T-helper 2 cell treated with Interferon-gamma antibody and Interleukin-4, amounts not matched to agents 5 μg/mL and 100 μg/mL, for 36 hours (primary cell): ENCODE measurements around the gene BDP1.
"Not testable (repeated sequence)": the region's sequence is repeated elsewhere in the genome, so short reads cannot be mapped to it uniquely, and the experiment has no call there.

Source experiments
- DNase-seq: peaks from one replicate; pipeline ENCODE4 v3.0.0; 2021; ENCODE audit warnings: low spot score
- H3K27ac Mint-ChIP-seq: one replicate; pipeline ENCODE4 v1.8.0; 2021; ENCODE audit warnings: mild to moderate bottlenecking, mixed read lengths
- H3K27me3 Mint-ChIP-seq: one replicate; pipeline ENCODE4 v1.8.0; 2021; ENCODE audit warnings: low read depth, mixed read lengths
- H3K36me3 Mint-ChIP-seq: one replicate; pipeline ENCODE4 v1.8.0; 2021; ENCODE audit warnings: low read depth, mixed read lengths
- H3K4me1 Mint-ChIP-seq: one replicate; pipeline ENCODE4 v1.8.0; 2021; ENCODE audit warnings: low read depth, mixed read lengths
- H3K4me3 Mint-ChIP-seq: one replicate; pipeline ENCODE4 v1.8.0; 2022; ENCODE audit warnings: mild to moderate bottlenecking, moderate library complexity, mixed read lengths
- H3K9me3 Mint-ChIP-seq: one replicate; pipeline ENCODE4 v1.8.0; 2021; ENCODE audit warnings: mixed read lengths

BDP1 gene

DNA sequence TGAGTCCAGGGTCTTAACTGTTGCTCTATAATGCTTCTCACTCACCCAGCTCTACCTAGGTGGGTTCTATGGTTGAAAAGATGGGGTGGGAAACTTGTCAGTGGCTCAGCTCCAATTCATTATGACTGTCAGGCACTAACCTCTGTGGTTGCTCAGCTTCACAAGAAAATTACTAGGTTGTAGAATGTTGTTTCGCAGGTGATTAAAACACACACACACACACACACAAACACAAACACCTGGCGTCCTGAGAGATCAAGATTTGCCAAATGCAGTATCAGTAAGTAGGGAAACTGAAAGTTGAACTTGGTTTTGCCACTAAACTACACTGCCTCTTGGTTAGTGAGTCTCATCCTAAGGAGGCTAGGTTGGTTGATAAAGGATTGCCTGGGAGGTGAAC is 134.5 kb downstream of the BDP1 start:
- Mint-ChIP-seq H3K36me3 (peaks cover 13% of the 10 kb centered on the region), H3K27ac (no peak overlapping the region), H3K27me3 (no peaks in the 10 kb centered on the region), H3K4me1 (peaks cover 33% of the 10 kb centered on the region), H3K4me3 (peak overlapping the region; percentile 63), H3K9me3 (no peaks in the 10 kb centered on the region)
- peak; percentile 12 for DNase-seq

DNA sequence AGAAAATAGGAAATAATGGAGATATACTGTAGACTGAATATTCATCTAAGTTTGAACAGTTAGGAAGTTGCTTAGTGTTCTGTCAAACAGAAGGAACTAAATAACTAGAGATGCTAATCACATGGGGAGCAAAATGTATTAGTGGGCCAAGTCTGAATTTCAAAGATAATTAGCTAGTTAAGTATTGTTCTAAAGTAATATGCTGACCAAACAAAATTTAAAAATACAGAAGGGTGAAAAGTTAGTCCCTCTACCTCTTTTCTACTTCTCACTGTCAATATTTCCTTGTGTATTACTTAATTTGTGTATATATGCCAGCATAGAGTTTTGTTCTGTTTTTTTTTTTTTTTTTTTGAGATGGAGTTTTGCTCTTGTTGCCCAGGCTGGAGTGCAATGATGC is 135.6 kb downstream of the BDP1 start:
- no peaks in the 10 kb centered on the region for H3K27me3 Mint-ChIP-seq
- H3K9me3 Mint-ChIP-seq: no peaks in the 10 kb centered on the region
- peaks cover 33% of the 10 kb centered on the region for H3K4me1 Mint-ChIP-seq
- H3K4me3 Mint-ChIP-seq: no peak overlapping the region
- H3K27ac Mint-ChIP-seq: no peak overlapping the region
- H3K36me3 Mint-ChIP-seq: peaks cover 18% of the 10 kb centered on the region
- no peak for DNase-seq

DNA sequence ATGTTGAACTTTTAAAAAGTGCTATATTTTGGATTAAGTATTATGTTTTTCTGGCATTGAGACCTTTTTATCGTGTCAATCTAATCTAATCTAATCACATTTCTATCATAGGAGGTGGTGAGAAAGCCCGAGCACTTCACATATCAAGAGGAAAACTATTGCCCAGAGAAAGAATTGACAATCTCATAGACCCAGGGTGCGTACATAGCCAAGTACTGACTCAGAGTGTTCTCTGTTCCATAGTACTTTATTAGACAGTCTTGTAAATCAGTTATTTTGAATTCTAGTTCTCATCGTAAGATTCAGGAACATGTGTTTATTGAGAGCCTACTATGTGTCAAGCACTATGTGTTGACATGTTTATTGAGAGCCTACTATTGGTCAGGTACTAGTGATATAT is 140.7 kb downstream of the BDP1 start:
- peaks cover 41% of the 10 kb centered on the region for H3K36me3 Mint-ChIP-seq
- DNase-seq: no peak
- H3K27ac Mint-ChIP-seq: no peak overlapping the region
- peaks cover 11% of the 10 kb centered on the region for H3K4me1 Mint-ChIP-seq
- H3K9me3 Mint-ChIP-seq: no peaks in the 10 kb centered on the region
- no peak overlapping the region for H3K4me3 Mint-ChIP-seq
- no peaks in the 10 kb centered on the region for H3K27me3 Mint-ChIP-seq

DNA sequence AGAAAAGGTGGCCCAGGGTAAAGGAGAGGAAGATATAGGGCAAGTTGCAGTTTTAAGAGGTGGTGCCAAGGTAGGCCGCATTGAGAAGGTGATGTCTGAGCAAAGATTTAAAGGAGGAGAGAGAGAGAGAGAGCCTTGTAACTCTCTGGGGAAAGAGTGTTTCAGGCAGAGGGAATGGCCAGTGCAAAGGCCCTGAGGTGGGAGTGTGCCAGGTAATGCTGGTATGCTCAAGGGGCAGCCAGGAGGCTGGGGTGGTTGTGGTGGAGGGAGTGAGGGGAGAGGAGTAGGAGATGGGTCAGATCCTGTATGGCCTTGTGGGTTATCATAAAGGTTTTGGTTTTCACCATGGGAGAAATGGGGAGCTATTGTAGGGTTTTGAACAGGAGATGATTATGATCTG is 141.6 kb downstream of the BDP1 start:
- Mint-ChIP-seq H3K36me3 (peaks cover 44% of the 10 kb centered on the region), H3K27ac (no peak overlapping the region)
- no peak for DNase-seq

DNA sequence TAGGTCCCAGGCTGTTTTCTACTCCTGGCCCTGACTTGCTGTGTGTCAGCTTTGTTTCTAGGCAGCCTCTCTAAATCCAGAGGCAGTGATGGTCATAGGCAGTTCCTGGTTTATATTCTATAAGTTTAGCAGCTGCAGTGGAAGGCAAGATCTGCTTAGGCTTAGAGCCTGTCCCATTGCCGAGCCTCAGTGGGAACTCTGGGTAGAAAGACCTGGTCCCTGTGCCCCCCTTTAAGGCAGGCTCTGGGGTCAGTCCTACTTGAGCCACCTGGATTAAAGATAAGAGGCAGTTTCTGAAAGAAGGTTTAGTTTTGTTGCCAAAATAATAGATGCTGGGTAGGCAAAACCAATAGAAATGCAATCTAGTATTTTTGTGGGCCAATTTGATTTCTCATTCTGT is 145.3 kb downstream of the BDP1 start:
- no peaks in the 10 kb centered on the region for H3K9me3 Mint-ChIP-seq
- DNase-seq: no peak
- H3K4me3 Mint-ChIP-seq: peak overlapping the region; percentile 44
- H3K4me1 Mint-ChIP-seq: peaks cover 23% of the 10 kb centered on the region
- no peaks in the 10 kb centered on the region for H3K27me3 Mint-ChIP-seq
- H3K36me3 Mint-ChIP-seq: peaks cover 58% of the 10 kb centered on the region
- peak overlapping the region; percentile 94 for H3K27ac Mint-ChIP-seq

More for the DNA sequence above, 141.6 kb downstream of the BDP1 start:
- no peak overlapping the region for H3K4me3 Mint-ChIP-seq
- H3K4me1 Mint-ChIP-seq: peaks cover 17% of the 10 kb centered on the region
- no peaks in the 10 kb centered on the region for H3K9me3 Mint-ChIP-seq
- H3K27me3 Mint-ChIP-seq: no peaks in the 10 kb centered on the region

DNA sequence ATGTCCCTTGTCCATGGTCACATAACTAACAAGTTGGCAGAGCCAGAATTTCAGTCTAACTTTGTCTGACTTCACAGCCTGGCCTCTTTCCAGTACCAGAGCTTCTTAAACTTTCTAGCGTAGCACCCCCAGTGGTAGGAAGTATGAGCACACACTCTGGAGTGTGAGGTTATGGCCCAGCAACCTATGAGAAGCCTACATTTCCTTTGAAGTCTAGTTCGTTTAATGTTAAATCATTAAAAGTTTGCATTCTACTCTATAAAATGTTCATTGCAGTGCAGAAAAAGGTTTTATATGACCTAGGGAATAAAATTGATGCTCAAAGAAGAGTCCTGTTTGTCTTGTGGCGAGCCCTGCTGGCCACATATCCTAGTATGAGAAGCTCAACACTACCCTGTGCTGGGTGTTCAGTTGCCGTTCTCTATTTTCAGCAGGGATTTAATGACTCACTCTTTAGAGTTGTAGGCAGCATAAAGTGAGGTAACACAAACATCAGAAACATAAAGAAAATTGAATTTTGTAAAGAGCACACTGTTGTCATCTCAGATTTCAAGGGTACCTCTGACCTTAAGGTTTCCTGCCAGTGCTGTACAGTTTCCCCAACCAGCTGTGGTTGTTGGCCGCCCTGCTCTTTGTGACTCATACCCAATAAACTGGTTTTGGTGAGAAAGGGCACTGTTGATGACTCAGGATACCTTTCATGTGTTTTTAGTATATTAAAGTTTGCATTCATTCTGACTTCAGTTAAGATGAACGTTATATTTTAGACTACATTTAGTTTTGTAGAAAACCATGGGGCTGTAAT is 146.0 kb downstream of the BDP1 start:
- peaks cover 23% of the 10 kb centered on the region for H3K4me1 Mint-ChIP-seq
- peak; percentile 83 for DNase-seq
- H3K27me3 Mint-ChIP-seq: no peaks in the 10 kb centered on the region
- no peaks in the 10 kb centered on the region for H3K9me3 Mint-ChIP-seq
- H3K27ac Mint-ChIP-seq: peak overlapping the region; percentile 94
- peaks cover 55% of the 10 kb centered on the region for H3K36me3 Mint-ChIP-seq
- H3K4me3 Mint-ChIP-seq: peak overlapping the region; percentile 44

DNA sequence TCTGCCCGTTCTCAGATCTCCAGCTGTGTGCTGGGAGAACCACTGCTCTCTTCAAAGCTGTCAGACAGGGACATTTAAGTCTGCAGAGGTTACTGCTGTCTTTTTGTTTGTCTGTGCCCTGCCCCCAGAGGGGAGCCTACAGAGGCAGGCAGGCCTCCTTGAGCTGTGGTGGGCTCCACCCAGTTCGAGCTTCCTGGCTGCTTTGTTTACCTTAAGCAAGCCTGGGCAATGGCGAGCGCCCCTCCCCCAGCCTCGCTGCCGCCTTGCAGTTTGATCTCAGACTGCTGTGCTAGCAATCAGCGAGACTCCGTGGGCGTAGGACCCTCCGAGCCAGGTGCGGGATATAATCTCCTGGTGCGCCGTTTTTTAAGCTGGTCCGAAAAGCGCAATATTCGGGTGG is 154.5 kb downstream of the BDP1 start:
- not testable (repeated sequence) for H3K4me3 Mint-ChIP-seq, H3K27me3 Mint-ChIP-seq, DNase-seq, H3K27ac Mint-ChIP-seq, H3K4me1 Mint-ChIP-seq, H3K9me3 Mint-ChIP-seq
- H3K36me3 Mint-ChIP-seq: peaks cover 22% of the 10 kb centered on the region

DNA sequence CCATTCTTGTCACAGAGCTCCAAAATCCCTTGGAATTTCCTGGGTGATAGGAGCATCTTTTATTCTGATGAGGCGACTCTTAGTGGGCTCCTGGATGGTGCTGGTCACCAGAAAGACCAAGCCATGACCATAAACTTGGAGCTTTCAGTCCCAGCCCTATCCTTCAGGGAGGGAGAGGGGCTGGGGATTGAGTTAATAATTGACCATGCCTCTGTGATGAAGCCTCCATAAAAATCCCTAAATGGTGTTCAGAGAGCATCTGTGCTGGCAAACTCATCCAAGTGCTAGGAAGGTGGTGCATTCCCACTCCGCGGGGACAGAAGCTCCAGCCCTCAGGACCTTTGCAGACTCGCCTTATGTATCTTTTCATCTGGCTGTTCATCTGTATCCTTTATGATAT is 160.4 kb downstream of the BDP1 start:
- H3K36me3 Mint-ChIP-seq: peaks cover 35% of the 10 kb centered on the region
- no peak overlapping the region for H3K27ac Mint-ChIP-seq
- H3K9me3 Mint-ChIP-seq: no peaks in the 10 kb centered on the region

More for the DNA sequence above, 160.4 kb downstream of the BDP1 start:
- DNase-seq: no peak
- Mint-ChIP-seq H3K4me3 (no peak overlapping the region), H3K4me1 (peaks cover 6% of the 10 kb centered on the region), H3K27me3 (no peaks in the 10 kb centered on the region)
